GM23338 (cell line): Measurements from ENCODE around the gene MAMDC2. TPM values are rescaled to one million over a fixed set of nuclear protein-coding genes. Genes with fewer than 3 reads are reported as not detected.

Experiments
- ATAC-seq: fragments of 200-7000 bp; cut with Tn5 transposase; 3 replicates; pipeline ENCODE4 v1.9.1; 2020
- DNase-seq: peaks from one replicate; pipeline ENCODE4 v3.0.0-alpha.2; 2015; ENCODE audit warnings: low spot score
- H2AFZ ChIP-seq: fragments of 200-600 bp; sonication (generic); 2 replicates; pipeline ENCODE4 v1.8.0; 2016; ENCODE audit warnings: antibody characterized with exemption, mild to moderate bottlenecking, moderate library complexity
- H3F3A ChIP-seq: fragments of 200-600 bp; sonication (generic); replicated peaks from 2 replicates; pipeline ENCODE4 v1.8.0; 2017; ENCODE audit warnings: antibody characterized with exemption, mixed run types, low read depth
- H3K27ac ChIP-seq: fragments of 200-600 bp; sonication (generic); 2 replicates; pipeline ENCODE4 v1.6.1; 2016; ENCODE audit warnings: low read depth
- H3K27me3 ChIP-seq: fragments of 200-600 bp; sonication (generic); 2 replicates; pipeline ENCODE4 v1.8.0; 2016; ENCODE audit warnings: mild to moderate bottlenecking, mixed run types, moderate library complexity; ENCODE audit not compliant: insufficient read depth
- H3K36me3 ChIP-seq: fragments of 200-600 bp; sonication (generic); 2 replicates; pipeline ENCODE4 v1.8.0; 2016; ENCODE audit warnings: mild to moderate bottlenecking; ENCODE audit not compliant: insufficient read depth
- H3K4me1 ChIP-seq: fragments of 200-600 bp; sonication (generic); 2 replicates; pipeline ENCODE4 v1.8.0; 2016; ENCODE audit warnings: mild to moderate bottlenecking, moderate library complexity; ENCODE audit not compliant: insufficient read depth
- H3K4me2 ChIP-seq: fragments of 200-600 bp; sonication (generic); 2 replicates; pipeline ENCODE4 v1.7.1; 2017; ENCODE audit warnings: mixed run types
- H3K4me3 ChIP-seq: fragments of 200-600 bp; sonication (generic); 2 replicates; pipeline ENCODE4 v1.6.1; 2016; ENCODE audit warnings: mixed run types
- H3K79me2 ChIP-seq: fragments of 200-600 bp; sonication (generic); replicated peaks from 2 replicates; pipeline ENCODE4 v1.8.0; 2017; ENCODE audit warnings: mild to moderate bottlenecking; ENCODE audit not compliant: insufficient read depth
- H3K9me2 ChIP-seq: fragments of 200-600 bp; sonication (generic); 2 replicates; pipeline ENCODE4 v1.8.0; 2017; ENCODE audit not compliant: insufficient read depth
- H4K20me1 ChIP-seq: fragments of 200-600 bp; sonication (generic); replicated peaks from 2 replicates; pipeline ENCODE4 v1.8.0; 2017; ENCODE audit warnings: mild to moderate bottlenecking; ENCODE audit not compliant: insufficient read depth
- H3K27ac Mint-ChIP-seq: 2 replicates; pipeline ENCODE4 v1.8.0; 2020; ENCODE audit warnings: inconsistent platforms, mild to moderate bottlenecking, moderate library complexity, mixed read lengths
- H3K27me3 Mint-ChIP-seq: 3 replicates; pipeline ENCODE4 v1.8.0; 2022; ENCODE audit warnings: low read depth, mild to moderate bottlenecking, moderate library complexity, mixed read lengths, inconsistent platforms; ENCODE audit not compliant: insufficient read depth, poor library complexity
- H3K36me3 Mint-ChIP-seq: 3 replicates; pipeline ENCODE4 v1.8.0; 2021; ENCODE audit warnings: low read depth, mild to moderate bottlenecking, inconsistent platforms, moderate library complexity, mixed read lengths
- H3K4me1 Mint-ChIP-seq: 3 replicates; pipeline ENCODE4 v1.8.0; 2020; ENCODE audit warnings: mild to moderate bottlenecking, inconsistent platforms, mixed read lengths
- H3K4me3 Mint-ChIP-seq: 3 replicates; pipeline ENCODE4 v1.8.0; 2021; ENCODE audit warnings: moderate library complexity, mild to moderate bottlenecking, inconsistent platforms, mixed read lengths
- H3K9me3 Mint-ChIP-seq: 3 replicates; pipeline ENCODE4 v1.8.0; 2020; ENCODE audit warnings: moderate library complexity, mild to moderate bottlenecking, inconsistent platforms, mixed read lengths
- CREB1 ChIP-seq: fragments of 250-450 bp; sonication (Bioruptor Pico); IDR thresholded peaks from 2 replicates; pipeline ENCODE4 v1.5.0; 2020; ENCODE audit warnings: low read depth, mild to moderate bottlenecking, moderate library complexity
- EZH2 ChIP-seq: fragments of 200-600 bp; sonication (generic); IDR thresholded peaks from one replicate; pipeline ENCODE4 v1.8.0; 2017; ENCODE audit warnings: antibody characterized with exemption, mild to moderate bottlenecking, low read depth; ENCODE audit not compliant: unreplicated experiment
- EZH2phosphoT487 ChIP-seq: fragments of 200-600 bp; sonication (generic); IDR thresholded peaks from one replicate; pipeline ENCODE4 v1.8.1; 2018; ENCODE audit warnings: antibody characterized with exemption; ENCODE audit not compliant: unreplicated experiment
- JUNB ChIP-seq: IDR thresholded peaks from one replicate; pipeline ENCODE4 v1.6.1; 2016; ENCODE audit warnings: antibody characterized with exemption; ENCODE audit not compliant: unreplicated experiment
- NANOG ChIP-seq: IDR thresholded peaks from 2 replicates; pipeline ENCODE4 v1.6.1; 2016; ENCODE audit warnings: antibody characterized with exemption, borderline replicate concordance
- POLR2AphosphoS5 ChIP-seq: IDR thresholded peaks from 2 replicates; pipeline ENCODE4 v1.6.1; 2016; ENCODE audit warnings: antibody characterized with exemption, low read depth
- STAT1 ChIP-seq: IDR thresholded peaks from one replicate; pipeline ENCODE4 v1.6.1; 2016; ENCODE audit warnings: antibody characterized with exemption; ENCODE audit not compliant: unreplicated experiment
- ZNF114 ChIP-seq: fragments of 250-450 bp; sonication (Bioruptor Pico); IDR thresholded peaks from 2 replicates; pipeline ENCODE4 v1.5.0; 2020; ENCODE audit warnings: mild to moderate bottlenecking, moderate library complexity
- ZNF331 ChIP-seq: fragments of 250-450 bp; sonication (Bioruptor Pico); IDR thresholded peaks from 2 replicates; pipeline ENCODE4 v1.5.0; 2020; ENCODE audit warnings: low read depth, mild to moderate bottlenecking, moderate library complexity
- polyA plus RNA-seq: library from polyadenylated mRNA; unstranded; fragments of >200 nt; fragmentation: Nextera tagmentation; extraction: Ambion mirVana; gene quantifications from 2 replicates; pipeline ENCODE4 v1.2.1, GENCODE V29; 2016
- total RNA-seq: library from RNA; depleted of rRNA; stranded (reverse); fragments of >200 nt; shearing (Covaris generic); gene quantifications from 2 replicates; pipeline ENCODE4 v1.2.3, GENCODE V29; 2014
- TF ChIP-seq, protein P1 (sequence below), 2 experiments: fragments of 200-600 bp in 1 of 2; sonication (generic) in 1 of 2; conservative IDR thresholded peaks; 2 replicates each; pipeline versions ENCODE4 v1.5.1 to v1.6.1; 2016 to 2017; ENCODE audit warnings: antibody characterized with exemption in 2 of 2, low read depth in 2 of 2, mild to moderate bottlenecking in 2 of 2, moderate library complexity in 1 of 2
- TF ChIP-seq, protein P2 (sequence below): IDR thresholded peaks from one replicate; pipeline ENCODE4 v1.6.1; 2018; ENCODE audit warnings: antibody characterized with exemption; ENCODE audit not compliant: unreplicated experiment
- TF ChIP-seq, protein P3 (sequence below): IDR thresholded peaks from 2 replicates; pipeline ENCODE4 v1.6.1; 2016; ENCODE audit warnings: antibody characterized with exemption
- TF ChIP-seq, protein P4 (sequence below): fragments of 250-450 bp; sonication (Bioruptor Pico); IDR thresholded peaks from 2 replicates; pipeline ENCODE4 v1.5.0; 2020; ENCODE audit warnings: mild to moderate bottlenecking, moderate library complexity

The MAMDC2 gene
- total and polyA plus RNA-seq, 2 experiments from 2014 or later = 7.7 to 19.6 TPM

DNA sequence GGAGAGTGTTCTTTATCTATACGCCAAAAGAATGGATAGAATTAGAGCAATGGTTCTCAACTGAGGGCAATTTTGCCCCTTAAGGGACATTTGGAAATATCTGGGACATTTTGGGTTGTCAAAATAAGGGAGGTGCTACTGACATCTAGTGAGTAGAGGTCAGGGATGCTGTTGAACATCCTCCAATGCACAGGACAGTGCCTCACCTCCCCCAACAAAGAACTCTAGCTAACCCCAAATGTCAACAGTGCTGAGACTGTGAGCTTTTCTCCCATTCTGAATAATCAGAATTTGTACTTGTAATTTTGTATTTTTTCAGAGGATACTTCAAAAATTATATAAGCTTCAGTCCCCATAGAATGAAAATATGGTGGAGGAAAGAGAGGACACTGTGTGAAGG lies 206.6 kb downstream of the MAMDC2 start:
- H3K36me3 Mint-ChIP-seq = no peaks in the 10 kb centered on the region
- no peaks in the 10 kb centered on the region for H3K4me1 ChIP-seq
- no peak overlapping the region for H2AFZ ChIP-seq
- H3K4me3 Mint-ChIP-seq = no peak overlapping the region
- no peaks in the 10 kb centered on the region for H4K20me1 ChIP-seq
- H3K79me2 ChIP-seq = no peaks in the 10 kb centered on the region
- no peaks in the 10 kb centered on the region for H3K36me3 ChIP-seq
- ATAC-seq (no peak), DNase-seq (no peak)
- peaks cover 3% of the 10 kb centered on the region; the same call in 1 of the 3 replicates for H3K9me3 Mint-ChIP-seq
- H3K4me1 Mint-ChIP-seq = no peaks in the 10 kb centered on the region
- H3K27me3 Mint-ChIP-seq = no peaks in the 10 kb centered on the region
- H3K27ac Mint-ChIP-seq = no peak overlapping the region
- no peak overlapping the region for H3K4me3 ChIP-seq
- no peaks in the 10 kb centered on the region for H3K9me2 ChIP-seq
- H3K27ac ChIP-seq = no peak overlapping the region
- no peaks in the 10 kb centered on the region for H3F3A ChIP-seq
- H3K27me3 ChIP-seq = no peaks in the 10 kb centered on the region
- TF ChIP-seq JUNB = no peak
- TF ChIP-seq, protein P1, sequence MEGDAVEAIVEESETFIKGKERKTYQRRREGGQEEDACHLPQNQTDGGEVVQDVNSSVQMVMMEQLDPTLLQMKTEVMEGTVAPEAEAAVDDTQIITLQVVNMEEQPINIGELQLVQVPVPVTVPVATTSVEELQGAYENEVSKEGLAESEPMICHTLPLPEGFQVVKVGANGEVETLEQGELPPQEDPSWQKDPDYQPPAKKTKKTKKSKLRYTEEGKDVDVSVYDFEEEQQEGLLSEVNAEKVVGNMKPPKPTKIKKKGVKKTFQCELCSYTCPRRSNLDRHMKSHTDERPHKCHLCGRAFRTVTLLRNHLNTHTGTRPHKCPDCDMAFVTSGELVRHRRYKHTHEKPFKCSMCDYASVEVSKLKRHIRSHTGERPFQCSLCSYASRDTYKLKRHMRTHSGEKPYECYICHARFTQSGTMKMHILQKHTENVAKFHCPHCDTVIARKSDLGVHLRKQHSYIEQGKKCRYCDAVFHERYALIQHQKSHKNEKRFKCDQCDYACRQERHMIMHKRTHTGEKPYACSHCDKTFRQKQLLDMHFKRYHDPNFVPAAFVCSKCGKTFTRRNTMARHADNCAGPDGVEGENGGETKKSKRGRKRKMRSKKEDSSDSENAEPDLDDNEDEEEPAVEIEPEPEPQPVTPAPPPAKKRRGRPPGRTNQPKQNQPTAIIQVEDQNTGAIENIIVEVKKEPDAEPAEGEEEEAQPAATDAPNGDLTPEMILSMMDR (conservative IDR thresholded peaks at IDR 0.05; ENCODE audit: low read depth in 2 of 2) = no peak
- TF ChIP-seq STAT1 = no peak
- TF ChIP-seq ZNF331 (CRISPR knock-in tag) = no peak
- TF ChIP-seq NANOG = no peak
- no peak for TF ChIP-seq ZNF114
- TF ChIP-seq POLR2AphosphoS5 = no peak
- TF ChIP-seq, protein P2, sequence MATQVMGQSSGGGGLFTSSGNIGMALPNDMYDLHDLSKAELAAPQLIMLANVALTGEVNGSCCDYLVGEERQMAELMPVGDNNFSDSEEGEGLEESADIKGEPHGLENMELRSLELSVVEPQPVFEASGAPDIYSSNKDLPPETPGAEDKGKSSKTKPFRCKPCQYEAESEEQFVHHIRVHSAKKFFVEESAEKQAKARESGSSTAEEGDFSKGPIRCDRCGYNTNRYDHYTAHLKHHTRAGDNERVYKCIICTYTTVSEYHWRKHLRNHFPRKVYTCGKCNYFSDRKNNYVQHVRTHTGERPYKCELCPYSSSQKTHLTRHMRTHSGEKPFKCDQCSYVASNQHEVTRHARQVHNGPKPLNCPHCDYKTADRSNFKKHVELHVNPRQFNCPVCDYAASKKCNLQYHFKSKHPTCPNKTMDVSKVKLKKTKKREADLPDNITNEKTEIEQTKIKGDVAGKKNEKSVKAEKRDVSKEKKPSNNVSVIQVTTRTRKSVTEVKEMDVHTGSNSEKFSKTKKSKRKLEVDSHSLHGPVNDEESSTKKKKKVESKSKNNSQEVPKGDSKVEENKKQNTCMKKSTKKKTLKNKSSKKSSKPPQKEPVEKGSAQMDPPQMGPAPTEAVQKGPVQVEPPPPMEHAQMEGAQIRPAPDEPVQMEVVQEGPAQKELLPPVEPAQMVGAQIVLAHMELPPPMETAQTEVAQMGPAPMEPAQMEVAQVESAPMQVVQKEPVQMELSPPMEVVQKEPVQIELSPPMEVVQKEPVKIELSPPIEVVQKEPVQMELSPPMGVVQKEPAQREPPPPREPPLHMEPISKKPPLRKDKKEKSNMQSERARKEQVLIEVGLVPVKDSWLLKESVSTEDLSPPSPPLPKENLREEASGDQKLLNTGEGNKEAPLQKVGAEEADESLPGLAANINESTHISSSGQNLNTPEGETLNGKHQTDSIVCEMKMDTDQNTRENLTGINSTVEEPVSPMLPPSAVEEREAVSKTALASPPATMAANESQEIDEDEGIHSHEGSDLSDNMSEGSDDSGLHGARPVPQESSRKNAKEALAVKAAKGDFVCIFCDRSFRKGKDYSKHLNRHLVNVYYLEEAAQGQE = no peak
- no peak for TF ChIP-seq EZH2phosphoT487
- TF ChIP-seq EZH2 = no peak
- TF ChIP-seq, protein P3, sequence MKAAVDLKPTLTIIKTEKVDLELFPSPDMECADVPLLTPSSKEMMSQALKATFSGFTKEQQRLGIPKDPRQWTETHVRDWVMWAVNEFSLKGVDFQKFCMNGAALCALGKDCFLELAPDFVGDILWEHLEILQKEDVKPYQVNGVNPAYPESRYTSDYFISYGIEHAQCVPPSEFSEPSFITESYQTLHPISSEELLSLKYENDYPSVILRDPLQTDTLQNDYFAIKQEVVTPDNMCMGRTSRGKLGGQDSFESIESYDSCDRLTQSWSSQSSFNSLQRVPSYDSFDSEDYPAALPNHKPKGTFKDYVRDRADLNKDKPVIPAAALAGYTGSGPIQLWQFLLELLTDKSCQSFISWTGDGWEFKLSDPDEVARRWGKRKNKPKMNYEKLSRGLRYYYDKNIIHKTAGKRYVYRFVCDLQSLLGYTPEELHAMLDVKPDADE = no peak
- TF ChIP-seq CREB1 (CRISPR knock-in tag) = no peak
- TF ChIP-seq, protein P4, sequence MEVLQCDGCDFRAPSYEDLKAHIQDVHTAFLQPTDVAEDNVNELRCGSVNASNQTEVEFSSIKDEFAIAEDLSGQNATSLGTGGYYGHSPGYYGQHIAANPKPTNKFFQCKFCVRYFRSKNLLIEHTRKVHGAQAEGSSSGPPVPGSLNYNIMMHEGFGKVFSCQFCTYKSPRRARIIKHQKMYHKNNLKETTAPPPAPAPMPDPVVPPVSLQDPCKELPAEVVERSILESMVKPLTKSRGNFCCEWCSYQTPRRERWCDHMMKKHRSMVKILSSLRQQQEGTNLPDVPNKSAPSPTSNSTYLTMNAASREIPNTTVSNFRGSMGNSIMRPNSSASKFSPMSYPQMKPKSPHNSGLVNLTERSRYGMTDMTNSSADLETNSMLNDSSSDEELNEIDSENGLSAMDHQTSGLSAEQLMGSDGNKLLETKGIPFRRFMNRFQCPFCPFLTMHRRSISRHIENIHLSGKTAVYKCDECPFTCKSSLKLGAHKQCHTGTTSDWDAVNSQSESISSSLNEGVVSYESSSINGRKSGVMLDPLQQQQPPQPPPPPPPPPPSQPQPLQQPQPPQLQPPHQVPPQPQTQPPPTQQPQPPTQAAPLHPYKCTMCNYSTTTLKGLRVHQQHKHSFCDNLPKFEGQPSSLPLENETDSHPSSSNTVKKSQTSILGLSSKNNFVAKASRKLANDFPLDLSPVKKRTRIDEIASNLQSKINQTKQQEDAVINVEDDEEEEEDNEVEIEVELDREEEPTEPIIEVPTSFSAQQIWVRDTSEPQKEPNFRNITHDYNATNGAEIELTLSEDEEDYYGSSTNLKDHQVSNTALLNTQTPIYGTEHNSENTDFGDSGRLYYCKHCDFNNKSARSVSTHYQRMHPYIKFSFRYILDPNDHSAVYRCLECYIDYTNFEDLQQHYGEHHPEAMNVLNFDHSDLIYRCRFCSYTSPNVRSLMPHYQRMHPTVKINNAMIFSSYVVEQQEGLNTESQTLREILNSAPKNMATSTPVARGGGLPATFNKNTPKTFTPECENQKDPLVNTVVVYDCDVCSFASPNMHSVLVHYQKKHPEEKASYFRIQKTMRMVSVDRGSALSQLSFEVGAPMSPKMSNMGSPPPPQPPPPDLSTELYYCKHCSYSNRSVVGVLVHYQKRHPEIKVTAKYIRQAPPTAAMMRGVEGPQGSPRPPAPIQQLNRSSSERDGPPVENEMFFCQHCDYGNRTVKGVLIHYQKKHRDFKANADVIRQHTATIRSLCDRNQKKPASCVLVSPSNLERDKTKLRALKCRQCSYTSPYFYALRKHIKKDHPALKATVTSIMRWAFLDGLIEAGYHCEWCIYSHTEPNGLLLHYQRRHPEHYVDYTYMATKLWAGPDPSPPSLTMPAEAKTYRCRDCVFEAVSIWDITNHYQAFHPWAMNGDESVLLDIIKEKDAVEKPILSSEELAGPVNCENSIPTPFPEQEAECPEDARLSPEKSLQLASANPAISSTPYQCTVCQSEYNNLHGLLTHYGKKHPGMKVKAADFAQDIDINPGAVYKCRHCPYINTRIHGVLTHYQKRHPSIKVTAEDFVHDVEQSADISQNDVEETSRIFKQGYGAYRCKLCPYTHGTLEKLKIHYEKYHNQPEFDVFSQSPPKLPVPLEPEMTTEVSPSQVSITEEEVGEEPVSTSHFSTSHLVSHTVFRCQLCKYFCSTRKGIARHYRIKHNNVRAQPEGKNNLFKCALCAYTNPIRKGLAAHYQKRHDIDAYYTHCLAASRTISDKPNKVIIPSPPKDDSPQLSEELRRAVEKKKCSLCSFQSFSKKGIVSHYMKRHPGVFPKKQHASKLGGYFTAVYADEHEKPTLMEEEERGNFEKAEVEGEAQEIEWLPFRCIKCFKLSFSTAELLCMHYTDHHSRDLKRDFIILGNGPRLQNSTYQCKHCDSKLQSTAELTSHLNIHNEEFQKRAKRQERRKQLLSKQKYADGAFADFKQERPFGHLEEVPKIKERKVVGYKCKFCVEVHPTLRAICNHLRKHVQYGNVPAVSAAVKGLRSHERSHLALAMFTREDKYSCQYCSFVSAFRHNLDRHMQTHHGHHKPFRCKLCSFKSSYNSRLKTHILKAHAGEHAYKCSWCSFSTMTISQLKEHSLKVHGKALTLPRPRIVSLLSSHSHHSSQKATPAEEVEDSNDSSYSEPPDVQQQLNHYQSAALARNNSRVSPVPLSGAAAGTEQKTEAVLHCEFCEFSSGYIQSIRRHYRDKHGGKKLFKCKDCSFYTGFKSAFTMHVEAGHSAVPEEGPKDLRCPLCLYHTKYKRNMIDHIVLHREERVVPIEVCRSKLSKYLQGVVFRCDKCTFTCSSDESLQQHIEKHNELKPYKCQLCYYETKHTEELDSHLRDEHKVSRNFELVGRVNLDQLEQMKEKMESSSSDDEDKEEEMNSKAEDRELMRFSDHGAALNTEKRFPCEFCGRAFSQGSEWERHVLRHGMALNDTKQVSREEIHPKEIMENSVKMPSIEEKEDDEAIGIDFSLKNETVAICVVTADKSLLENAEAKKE = no peak
- no peak overlapping the region for H3K4me2 ChIP-seq
